ENCODE data around the gene VPS36.

The VPS36 gene

GRCh38 chr13:52405369-52405766 is 45.1 kb downstream of the VPS36 start:
- CTCF ChIA-PET: interaction anchor here (0.6 to 1.9 kb wide), 3 partner anchors 45 to 802 kb away, joined by 3 to 11 read pairs (median 4); partner anchors contain the start of gene VPS36
- DNase-seq (ENCODE audit: extremely low spot score): no peak
- TF ChIP-seq TARDBP (IDR thresholded peaks at IDR 0.05) (no peak), HDGF (IDR thresholded peaks at IDR 0.05; ENCODE audit: borderline replicate concordance) (no peak), NFRKB (IDR thresholded peaks at IDR 0.05) (no peak), FOXM1 (IDR thresholded peaks at IDR 0.05; ENCODE audit: borderline replicate concordance) (no peak), L3MBTL2 (conservative IDR thresholded peaks at IDR 0.05) (no peak), BHLHE40 (IDR thresholded peaks at IDR 0.05; ENCODE audit: borderline replicate concordance) (no peak), ELF4 (IDR thresholded peaks at IDR 0.05) (no peak), ARNT (IDR thresholded peaks at IDR 0.05) (no peak), FOXA1 (IDR thresholded peaks at IDR 0.05) (no peak), ZNF384 (IDR thresholded peaks at IDR 0.05) (no peak), LEF1 (IDR thresholded peaks at IDR 0.05; ENCODE audit: borderline replicate concordance) (no peak)
- POLR2A ChIA-PET: no interaction called here

- no peak for DNase-seq (ENCODE audit: extremely low spot score)
- ChIA-PET POLR2A (no interaction called here), CTCF (no interaction called here)
- TF ChIP-seq L3MBTL2 (conservative IDR thresholded peaks at IDR 0.05) (no peak), FOXA1 (IDR thresholded peaks at IDR 0.05) (no peak), LEF1 (IDR thresholded peaks at IDR 0.05; ENCODE audit: borderline replicate concordance) (no peak), ELF4 (IDR thresholded peaks at IDR 0.05) (no peak), ZNF384 (IDR thresholded peaks at IDR 0.05) (no peak), BHLHE40 (IDR thresholded peaks at IDR 0.05; ENCODE audit: borderline replicate concordance) (no peak), PKNOX1 (IDR thresholded peaks at IDR 0.05) (no peak), FOXM1 (IDR thresholded peaks at IDR 0.05; ENCODE audit: borderline replicate concordance) (no peak), TARDBP (IDR thresholded peaks at IDR 0.05) (no peak), SP1 (IDR thresholded peaks at IDR 0.05) (no peak), NFRKB (IDR thresholded peaks at IDR 0.05) (no peak), CTBP1 (IDR thresholded peaks at IDR 0.05; ENCODE audit: borderline replicate concordance) (no peak)
Measured at GRCh38 chr13:52399708-52400107, 50.7 kb downstream of the VPS36 start.

- ChIA-PET CTCF (no interaction called here), POLR2A (no interaction called here)
- TF ChIP-seq PKNOX1 (IDR thresholded peaks at IDR 0.05) (no peak), ZNF384 (IDR thresholded peaks at IDR 0.05) (no peak)
- no peak for DNase-seq (ENCODE audit: extremely low spot score)
Measured at GRCh38 chr13:52399046-52399445, 51.4 kb downstream of the VPS36 start.

GRCh38 chr13:52395704-52396103 is 54.7 kb downstream of the VPS36 start:
- ChIA-PET CTCF (no interaction called here), POLR2A (interaction anchor here (0.6 kb wide), 1 partner anchor 39 kb away, joined by 3 read pairs; no protein-coding TSS in a partner anchor)
- TF ChIP-seq NFRKB (IDR thresholded peaks at IDR 0.05) (no peak), FOXA1 (IDR thresholded peaks at IDR 0.05) (no peak), FOXM1 (IDR thresholded peaks at IDR 0.05; ENCODE audit: borderline replicate concordance) (no peak), SUZ12 (IDR thresholded peaks at IDR 0.05) (no peak), HDGF (IDR thresholded peaks at IDR 0.05; ENCODE audit: borderline replicate concordance) (no peak), BHLHE40 (IDR thresholded peaks at IDR 0.05; ENCODE audit: borderline replicate concordance) (no peak), FOXK2 (IDR thresholded peaks at IDR 0.05) (no peak), TARDBP (IDR thresholded peaks at IDR 0.05) (no peak), LEF1 (IDR thresholded peaks at IDR 0.05; ENCODE audit: borderline replicate concordance) (no peak), ELF4 (IDR thresholded peaks at IDR 0.05) (no peak), CTBP1 (IDR thresholded peaks at IDR 0.05; ENCODE audit: borderline replicate concordance) (no peak), L3MBTL2 (conservative IDR thresholded peaks at IDR 0.05) (no peak), ZNF384 (IDR thresholded peaks at IDR 0.05) (no peak), SP1 (IDR thresholded peaks at IDR 0.05) (no peak), ARNT (IDR thresholded peaks at IDR 0.05) (no peak), PKNOX1 (IDR thresholded peaks at IDR 0.05) (no peak)
- DNase-seq (ENCODE audit: extremely low spot score): no peak

- TF ChIP-seq FOXM1 (IDR thresholded peaks at IDR 0.05; ENCODE audit: borderline replicate concordance) (no peak), TARDBP (IDR thresholded peaks at IDR 0.05) (no peak), L3MBTL2 (conservative IDR thresholded peaks at IDR 0.05) (no peak), CTBP1 (IDR thresholded peaks at IDR 0.05; ENCODE audit: borderline replicate concordance) (no peak), ZNF384 (IDR thresholded peaks at IDR 0.05) (no peak), BHLHE40 (IDR thresholded peaks at IDR 0.05; ENCODE audit: borderline replicate concordance) (no peak), HDGF (IDR thresholded peaks at IDR 0.05; ENCODE audit: borderline replicate concordance) (no peak)
- POLR2A ChIA-PET: no interaction called here
- CTCF ChIA-PET: no interaction called here
- no peak for DNase-seq (ENCODE audit: extremely low spot score)
Measured at GRCh38 chr13:52394586-52394985, 55.8 kb downstream of the VPS36 start.

- TF ChIP-seq BHLHE40 (IDR thresholded peaks at IDR 0.05; ENCODE audit: borderline replicate concordance) (no peak), LEF1 (IDR thresholded peaks at IDR 0.05; ENCODE audit: borderline replicate concordance) (no peak), ZNF384 (IDR thresholded peaks at IDR 0.05) (no peak), TARDBP (IDR thresholded peaks at IDR 0.05) (no peak), L3MBTL2 (conservative IDR thresholded peaks at IDR 0.05) (no peak), PKNOX1 (IDR thresholded peaks at IDR 0.05) (no peak), ARNT (IDR thresholded peaks at IDR 0.05) (no peak), NFRKB (IDR thresholded peaks at IDR 0.05) (no peak), HDGF (IDR thresholded peaks at IDR 0.05; ENCODE audit: borderline replicate concordance) (no peak), CTBP1 (IDR thresholded peaks at IDR 0.05; ENCODE audit: borderline replicate concordance) (no peak), ELF4 (IDR thresholded peaks at IDR 0.05) (no peak), SP1 (IDR thresholded peaks at IDR 0.05) (no peak), FOXM1 (IDR thresholded peaks at IDR 0.05; ENCODE audit: borderline replicate concordance) (no peak)
- DNase-seq (ENCODE audit: extremely low spot score): no peak
- CTCF ChIA-PET: no interaction called here
- POLR2A ChIA-PET: no interaction called here
Measured at GRCh38 chr13:52393572-52394357, 56.7 kb downstream of the VPS36 start.
